ENCODE measurements around the gene PPME1.

- no peak for TF ChIP-seq POLR2A (IDR thresholded peaks at IDR 0.05)
- no peak for TF ChIP-seq CTCF (IDR thresholded peaks at IDR 0.05)
- TF ChIP-seq POLR2AphosphoS5 (IDR thresholded peaks at IDR 0.05; ENCODE audit: insufficient read depth in 1 of 2, low read depth in 1 of 2): no peak
Measured at GRCh38 chr11:74221816-74222215, 50.7 kb downstream of the PPME1 start.

Measured in vagina (tissue), 2 donors.